NCI-H2196 treated with DMSO at 0.1 percent for 48 hours (cell line): ENCODE data around the gene SPRY1.

Experiments
- DNase-seq: peaks from one replicate; lab custom pipeline; 2025; ENCODE audit not compliant: unreplicated experiment; lab: John Stamatoyannopoulos, UW

The SPRY1 gene

DNA sequence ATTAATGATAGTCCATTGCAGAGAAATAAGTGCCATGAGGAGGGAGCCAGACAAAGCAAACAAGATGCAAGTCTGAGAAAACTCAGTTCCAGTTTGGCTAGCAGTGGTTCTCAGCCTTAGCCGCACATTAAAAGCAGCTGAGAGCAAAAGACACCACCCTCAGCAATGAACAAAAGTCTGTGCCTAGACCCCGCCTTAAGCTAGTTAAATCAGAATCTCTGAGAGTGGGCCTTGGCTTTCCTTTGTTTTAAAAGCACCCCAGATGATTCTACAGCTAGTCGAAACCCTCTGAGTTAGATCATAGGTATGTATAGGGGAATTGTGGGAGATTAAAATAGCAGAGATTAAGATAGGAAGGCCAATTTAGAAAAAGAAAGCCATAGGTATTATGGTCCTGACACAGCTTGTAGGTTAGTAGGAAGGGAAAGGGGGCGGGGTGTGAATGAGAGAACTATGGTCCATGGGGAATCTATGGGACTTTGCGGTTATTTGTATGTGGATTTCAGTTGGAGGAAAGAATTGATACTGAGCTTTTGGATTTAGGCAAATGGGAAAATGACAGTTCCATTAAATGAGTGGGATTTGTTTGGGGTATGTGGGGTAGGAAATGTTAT is 12.0 kb downstream of the SPRY1 start:
- no peak for DNase-seq

GRCh38 chr4:123409334-123409733 is 12.7 kb downstream of the SPRY1 start:
- DNase-seq = no peak

- no peak for DNase-seq
Measured at GRCh38 chr4:123411514-123411913, 14.9 kb downstream of the SPRY1 start.

GRCh38 chr4:123412091-123412505 is 15.5 kb downstream of the SPRY1 start:
- DNase-seq = no peak

DNA sequence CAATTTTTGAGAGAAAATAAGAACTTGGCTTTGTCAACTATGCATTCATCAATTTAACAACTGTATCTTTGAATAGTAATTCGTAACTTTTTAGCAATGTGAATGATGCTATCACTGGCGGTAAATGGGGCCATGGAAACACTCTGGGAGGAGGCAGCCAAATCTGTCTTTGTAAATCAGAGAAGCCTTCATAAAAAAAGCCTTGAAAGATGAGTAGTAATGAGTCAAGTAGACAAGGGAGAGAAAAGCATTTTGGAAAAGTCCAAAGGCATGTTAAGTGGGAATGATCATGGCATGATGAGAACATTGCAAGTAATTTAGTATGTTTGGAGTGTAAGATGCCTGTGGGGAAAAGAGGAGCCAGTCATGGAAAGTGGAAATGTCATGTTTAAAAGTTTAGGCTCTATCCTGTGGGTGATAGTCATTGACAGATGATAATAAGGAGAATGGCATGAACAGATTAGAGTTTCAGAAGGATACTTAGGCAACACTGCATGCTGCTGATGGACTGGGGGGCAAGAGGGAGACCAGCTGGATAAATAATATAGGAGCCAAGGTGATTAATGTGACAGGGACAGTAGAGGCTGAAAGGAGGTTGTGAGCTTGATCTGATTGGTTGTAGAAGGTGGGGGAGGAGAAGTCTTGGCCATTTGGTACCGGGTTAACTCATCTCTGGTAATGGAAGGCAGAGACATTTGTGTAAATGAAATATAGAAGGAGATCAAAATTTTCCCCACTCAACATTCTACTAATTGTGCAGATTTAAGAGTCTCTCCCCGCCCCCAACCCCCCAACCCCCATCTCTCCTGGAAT is 16.3 kb downstream of the SPRY1 start:
- no peak for DNase-seq

DNA sequence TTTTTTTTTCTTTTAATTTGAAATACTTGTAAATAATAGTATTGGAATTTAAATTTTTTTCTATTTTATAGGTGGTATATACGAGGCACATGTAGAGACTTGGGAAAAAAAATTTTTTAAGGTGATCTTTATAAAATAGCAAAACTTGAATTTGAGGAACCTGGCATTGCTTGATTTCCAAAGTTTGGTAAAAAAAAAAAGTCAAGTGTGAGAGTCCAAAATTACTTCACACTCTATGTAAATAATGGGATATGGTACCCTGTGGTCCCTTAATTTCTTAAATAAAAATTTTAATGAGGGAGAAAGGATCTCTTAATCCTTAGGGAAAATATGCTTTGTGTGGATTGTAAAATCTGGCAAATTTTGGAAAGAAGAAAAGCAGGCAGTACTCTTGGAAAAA is 19.0 kb downstream of the SPRY1 start:
- DNase-seq = no peak

- DNase-seq = no peak
Measured at GRCh38 chr4:123415977-123416376, 19.4 kb downstream of the SPRY1 start.

GRCh38 chr4:123417813-123418212 is 21.2 kb downstream of the SPRY1 start:
- DNase-seq = no peak

GRCh38 chr4:123418351-123418931 is 21.8 kb downstream of the SPRY1 start:
- peak; percentile 69 for DNase-seq

DNA sequence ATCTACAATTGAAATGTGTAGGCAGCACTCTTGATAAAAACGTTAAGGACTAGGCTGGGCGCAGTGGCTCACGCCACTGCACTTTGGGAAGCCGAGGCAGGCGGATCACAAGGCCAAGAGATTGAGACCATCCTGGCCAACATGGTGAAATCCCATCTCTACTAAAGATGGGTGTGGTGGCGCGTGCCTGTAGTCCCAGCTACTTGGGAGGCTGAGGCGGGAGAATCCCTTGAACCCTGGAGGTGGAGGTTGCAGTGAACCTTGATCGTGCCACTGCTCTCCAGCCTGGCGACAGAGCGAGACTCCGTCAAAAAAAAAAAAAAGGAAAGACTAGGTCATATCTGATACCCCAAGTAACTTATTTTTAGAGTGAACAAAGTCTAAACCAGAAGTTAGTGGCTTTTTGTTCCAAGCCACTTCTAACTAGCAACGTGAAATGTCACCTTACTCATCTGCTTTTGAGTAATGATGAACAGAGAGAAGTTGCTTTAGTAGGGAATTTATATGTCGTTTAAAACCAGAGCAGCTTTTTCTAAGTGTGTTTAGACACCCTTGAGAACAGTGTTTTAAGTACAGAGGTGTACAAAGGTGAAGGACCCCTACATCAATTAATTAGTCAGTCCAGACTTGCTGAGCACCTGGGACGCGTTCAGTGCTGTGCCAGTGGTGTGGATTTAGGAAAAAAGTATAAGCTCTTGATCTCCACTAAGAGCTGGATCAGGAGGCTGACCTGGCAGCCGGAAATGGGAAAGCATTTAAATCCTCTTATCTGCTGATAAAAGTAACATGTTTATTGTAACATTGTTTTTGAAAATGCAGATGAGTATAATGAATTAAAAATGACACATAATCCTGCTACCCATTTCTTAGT is 23.5 kb downstream of the SPRY1 start:
- no peak for DNase-seq

DNA sequence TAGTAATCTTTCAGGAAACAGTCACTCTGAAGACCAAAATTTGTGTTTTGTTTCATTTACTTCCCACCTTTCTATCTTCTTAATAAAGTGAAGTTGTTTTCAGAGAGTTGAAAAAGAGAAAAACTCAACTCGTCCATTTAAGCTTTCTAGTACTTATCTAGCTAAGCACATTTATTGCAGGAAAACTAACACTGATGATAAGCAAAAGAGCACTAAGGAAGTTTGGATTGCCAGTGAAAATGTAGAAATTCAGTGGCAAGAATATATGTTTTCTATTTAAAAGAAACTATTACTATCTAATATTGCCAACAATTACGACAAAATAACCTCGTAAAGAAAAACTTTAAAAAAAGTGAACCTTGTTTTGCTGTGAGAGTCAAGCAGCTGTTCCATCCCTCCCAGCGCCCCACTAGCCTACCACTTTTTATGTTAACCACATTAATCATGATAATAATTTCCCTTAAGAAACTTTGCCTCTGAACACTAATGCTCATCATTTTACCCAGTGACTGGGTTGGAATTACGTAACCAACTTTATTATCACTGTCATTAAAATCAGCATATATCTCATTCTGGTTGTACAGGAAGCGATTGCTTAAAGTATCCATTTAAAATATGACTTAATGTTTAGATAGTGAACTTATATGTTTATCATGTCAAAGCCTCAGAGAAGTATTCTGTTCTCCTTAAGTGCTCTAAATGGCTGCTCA is 24.8 kb downstream of the SPRY1 start:
- DNase-seq = no peak

DNA sequence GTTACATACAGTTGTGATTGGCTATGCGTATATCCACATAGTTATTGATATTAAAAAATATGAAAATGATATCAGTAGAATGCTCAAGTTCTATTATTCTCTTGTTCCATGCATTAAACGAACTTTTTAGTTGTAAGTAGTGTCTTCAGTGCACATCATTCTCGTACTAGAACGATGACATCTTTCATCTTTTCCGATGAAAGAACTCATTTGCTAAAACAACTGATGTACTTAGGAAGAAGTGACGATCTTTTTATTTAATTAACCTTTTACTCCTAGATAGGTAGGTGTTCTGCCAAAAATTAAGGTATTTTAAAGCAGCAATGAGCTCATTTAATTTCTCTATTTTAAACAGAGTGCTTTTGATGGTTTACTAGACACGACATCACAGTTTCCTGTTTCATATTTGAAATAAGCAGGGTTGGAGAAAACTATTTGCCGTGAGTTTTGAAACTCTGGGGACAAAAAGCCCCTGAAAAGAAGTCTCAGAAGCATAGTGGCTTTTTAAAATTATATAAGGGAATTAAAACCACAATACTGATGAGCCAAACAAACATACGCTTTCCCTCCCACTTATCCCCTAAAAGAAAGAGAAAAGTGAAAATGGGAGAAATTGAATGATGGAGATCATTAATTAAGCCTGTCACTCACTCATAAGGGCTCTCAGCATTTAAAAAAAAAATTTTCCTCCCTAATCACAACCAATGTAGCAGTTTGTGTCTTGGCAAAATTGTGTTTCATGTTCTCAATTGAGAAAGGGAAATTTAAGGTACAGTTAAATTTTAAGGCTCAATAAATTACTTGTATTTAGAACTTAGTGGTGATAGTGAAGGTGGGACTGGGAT is 25.6 kb downstream of the SPRY1 start:
- no peak for DNase-seq

DNA sequence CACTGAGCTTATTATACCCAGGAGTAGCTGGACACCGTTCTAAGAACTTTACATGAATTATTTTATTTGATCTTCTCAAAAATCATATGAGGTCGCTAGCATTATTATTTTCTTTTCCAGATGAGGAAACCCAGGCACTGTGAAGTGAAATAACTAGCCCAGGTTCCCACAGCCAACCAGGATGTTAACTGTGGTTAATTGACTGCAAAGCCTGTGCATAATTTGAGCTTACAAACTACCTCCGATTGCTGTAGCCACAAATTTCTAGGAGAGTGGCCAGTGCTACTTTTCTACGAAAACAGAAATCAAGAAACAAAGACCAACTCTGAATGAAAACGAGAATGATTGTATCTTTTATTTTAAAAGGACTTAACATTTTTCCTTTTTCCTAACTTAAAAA is 27.2 kb downstream of the SPRY1 start:
- no peak for DNase-seq

DNA sequence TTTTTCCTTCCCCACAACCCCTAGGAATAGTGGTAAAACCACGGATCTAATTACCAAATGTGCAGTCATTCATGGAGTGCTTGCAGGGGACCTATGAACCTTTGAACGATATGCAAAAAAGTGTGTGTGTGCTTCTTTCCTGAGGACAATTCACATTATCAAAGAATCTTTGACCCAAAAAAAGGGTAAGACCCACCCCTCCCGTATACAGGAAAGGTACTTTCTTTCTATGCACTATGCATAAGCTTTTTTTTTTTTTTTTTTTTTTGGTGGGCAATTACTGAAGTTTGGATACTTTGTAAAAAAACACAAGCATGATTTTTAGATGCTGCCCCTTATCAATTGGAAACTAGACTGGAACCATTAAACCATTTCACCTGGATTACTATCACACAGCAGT is 31.4 kb downstream of the SPRY1 start:
- DNase-seq = no peak

DNA sequence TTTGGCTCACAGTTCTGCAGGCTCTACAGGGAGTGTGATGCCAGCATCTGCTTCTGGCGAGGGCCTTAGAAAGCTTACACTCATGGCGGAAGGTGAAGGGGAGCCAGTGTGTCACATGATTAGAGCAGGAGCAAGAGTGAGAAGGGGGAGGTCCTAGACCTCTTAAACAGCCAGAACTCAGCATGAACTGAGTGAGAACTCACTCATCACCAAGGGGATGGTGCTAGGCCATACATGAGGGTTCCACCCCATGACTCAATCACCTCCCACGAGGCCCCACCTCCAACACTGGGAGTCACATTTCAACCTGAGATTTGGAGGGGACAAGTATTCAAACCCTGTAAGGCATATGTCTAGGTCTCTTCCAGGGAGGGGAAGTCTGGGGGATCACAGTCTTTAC is 33.4 kb downstream of the SPRY1 start:
- DNase-seq = no peak

- no peak for DNase-seq
Measured at GRCh38 chr4:123430501-123430900, 33.9 kb downstream of the SPRY1 start.

DNA sequence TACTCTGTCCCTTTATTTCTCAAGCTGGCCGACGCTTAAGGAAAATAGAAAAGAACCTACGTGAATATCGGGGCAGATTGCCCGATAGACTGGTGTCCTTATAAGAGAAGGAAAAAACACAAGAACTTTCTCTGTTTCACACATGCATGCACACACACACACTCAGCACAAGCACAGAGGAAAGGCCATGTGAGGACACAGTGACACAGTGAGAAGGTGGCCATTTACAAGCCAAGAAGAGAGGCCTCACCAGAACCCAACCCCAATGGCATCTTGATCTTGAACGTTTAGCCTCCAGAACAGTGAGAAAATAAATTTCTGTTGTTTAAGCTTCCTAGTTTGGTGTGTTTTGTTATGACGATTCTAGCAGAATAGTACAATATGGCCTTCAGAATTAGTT is 37.0 kb downstream of the SPRY1 start:
- DNase-seq = no peak

DNA sequence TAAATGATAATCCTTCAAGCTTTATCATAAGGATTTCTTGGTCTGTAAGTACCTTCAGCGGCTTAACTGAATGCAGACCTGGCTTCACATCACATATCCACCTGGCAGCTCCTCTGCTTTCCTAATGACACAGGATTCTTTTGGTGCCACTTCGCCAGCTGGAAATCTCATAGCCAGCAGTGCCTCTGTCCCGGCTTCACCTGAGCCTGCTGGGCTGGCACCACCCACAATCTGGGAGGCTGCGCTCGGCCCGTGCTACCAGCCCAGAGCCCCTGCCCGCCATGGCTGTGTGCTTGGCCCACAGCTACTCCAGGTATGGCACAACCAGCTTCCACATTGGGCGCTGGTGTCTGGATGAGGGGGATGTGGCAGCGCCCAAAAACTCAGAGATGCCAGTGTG is 37.4 kb downstream of the SPRY1 start:
- no peak for DNase-seq

DNA sequence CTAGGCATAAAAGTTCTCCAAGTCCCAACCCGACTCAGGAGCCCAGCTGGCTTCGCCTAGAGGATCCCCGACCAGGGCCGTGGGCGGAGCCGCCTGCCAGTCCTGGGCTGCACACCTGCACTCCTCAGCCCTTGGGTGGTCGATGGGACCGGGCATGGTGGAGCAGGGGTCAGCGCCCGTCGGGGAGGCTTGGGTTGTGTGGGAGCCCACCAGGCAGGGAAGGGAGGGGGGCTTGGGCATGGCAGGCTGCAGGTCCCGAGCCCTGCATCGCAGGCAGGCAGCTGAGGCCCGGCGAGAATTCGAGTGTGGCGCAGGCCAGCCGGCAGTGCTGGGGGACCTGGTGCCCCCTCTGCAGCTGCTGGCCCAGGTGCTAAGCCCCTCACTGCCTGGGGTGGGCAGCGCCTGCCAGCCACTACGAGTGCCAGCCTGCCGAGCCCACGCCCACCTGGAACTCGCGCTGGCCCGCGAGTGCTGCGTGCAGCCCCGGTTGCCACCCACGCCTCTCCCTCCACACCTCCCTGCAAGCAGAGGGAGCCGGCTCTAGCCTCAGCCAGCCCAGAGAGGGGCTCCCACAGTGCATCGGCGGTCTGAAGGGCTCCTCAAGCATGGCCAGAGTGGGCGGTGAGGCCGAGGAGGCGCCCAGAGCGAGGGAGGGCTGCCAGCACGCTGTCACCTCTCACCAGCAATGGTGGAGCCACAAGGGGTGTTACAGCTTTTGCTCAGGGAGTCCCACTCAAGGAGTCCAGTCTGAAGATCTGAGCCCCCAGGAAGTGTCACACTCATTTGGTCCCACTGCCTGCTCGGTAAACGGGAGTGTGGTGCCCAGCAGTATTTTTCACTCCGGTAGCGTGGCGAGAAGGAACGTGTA is 38.9 kb downstream of the SPRY1 start:
- DNase-seq = no peak
